Measurements from ENCODE around the gene ARHGEF16.

ARHGEF16 gene

DNA sequence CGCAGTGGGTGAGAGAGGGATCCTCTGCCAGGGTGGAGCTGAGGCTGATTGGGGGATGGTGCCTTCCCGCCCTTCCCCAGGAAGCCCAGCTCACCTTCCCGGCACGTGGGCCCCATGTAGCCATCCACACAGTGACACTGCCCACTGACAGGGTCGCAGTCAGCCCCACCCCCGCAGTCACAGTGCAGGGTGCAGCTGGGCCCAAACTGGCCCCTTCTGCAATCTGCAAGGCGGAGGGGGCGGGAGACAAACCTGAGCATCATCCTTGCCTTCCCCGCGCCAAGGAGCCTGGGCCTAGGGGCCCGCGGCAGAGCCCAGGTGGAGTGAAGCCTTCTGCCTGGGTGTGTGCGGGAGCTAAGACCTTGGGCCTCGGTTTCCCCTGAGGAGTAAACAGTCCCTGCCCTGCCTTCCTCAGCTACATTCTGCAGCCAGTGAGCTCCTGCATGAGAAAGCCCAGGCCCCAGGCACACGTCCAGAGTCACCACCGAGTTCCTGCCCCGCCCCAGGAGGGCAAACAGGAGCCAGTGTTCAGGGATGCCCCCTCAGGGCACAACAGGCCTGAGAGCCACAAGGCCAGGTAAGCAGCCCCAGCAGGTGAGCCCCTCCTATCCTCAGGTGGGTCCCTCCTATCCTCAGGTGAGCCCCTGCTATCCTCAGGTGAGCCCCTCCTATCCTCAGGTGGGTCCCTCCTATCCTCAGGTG, 38.2 kb downstream of the ARHGEF16 start:
- TF ChIP-seq, protein P1, sequence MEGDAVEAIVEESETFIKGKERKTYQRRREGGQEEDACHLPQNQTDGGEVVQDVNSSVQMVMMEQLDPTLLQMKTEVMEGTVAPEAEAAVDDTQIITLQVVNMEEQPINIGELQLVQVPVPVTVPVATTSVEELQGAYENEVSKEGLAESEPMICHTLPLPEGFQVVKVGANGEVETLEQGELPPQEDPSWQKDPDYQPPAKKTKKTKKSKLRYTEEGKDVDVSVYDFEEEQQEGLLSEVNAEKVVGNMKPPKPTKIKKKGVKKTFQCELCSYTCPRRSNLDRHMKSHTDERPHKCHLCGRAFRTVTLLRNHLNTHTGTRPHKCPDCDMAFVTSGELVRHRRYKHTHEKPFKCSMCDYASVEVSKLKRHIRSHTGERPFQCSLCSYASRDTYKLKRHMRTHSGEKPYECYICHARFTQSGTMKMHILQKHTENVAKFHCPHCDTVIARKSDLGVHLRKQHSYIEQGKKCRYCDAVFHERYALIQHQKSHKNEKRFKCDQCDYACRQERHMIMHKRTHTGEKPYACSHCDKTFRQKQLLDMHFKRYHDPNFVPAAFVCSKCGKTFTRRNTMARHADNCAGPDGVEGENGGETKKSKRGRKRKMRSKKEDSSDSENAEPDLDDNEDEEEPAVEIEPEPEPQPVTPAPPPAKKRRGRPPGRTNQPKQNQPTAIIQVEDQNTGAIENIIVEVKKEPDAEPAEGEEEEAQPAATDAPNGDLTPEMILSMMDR (IDR thresholded peaks at IDR 0.05; ENCODE audit: low read depth, low read length, missing control alignments), result no peak
- DNase-seq (ENCODE audit: low read depth), result no peak
- no peak overlapping the region for H3K4me3 ChIP-seq (ENCODE audit: low read depth, low read length)

DNA sequence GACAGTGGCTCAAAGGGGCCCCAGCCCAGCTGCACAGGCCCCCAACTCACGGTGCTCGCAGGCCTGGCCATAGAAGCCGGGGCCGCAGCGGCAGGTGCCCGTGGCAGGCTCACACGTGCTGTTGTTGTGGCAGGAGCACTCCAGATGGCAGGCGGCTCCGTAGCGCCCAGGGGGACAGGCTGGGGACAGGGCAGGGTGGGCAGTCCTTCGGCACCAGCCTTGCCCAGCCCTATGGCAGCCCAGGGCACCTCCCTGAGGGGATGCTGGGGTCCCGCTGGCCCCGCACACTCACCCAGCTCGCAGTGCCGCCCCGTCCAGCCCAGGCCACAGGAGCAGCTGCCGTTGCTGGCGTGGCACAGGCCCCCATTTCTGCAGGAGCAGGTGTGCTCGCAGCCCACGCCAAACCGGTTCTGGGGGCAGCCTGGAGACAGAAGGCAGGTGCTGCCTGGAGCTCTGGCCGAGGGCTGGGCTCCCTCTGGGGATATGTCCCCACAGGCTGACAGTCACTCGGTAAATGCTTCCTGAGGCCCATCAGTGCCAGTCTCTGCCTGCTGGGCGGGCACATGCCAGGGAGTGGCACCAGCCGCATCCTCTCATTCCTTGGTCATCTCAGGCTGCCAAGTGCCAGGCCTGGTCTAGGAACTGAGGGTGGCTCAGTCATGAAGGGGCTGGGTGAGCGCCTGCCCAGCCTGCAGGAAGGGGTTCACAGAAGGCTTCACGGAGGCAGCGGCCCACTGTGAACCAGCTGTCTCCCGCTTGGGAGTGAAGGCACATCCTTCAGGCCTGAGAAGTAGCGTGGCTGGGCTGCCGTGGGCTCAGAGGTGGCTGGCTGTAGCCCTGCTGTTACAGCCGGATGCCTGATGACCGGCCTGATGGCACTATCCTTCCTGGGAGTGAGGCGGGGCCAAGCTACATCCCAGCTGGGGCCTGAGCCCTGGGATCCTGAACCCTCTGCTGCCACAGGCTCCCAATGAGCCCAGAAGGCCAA, 40.1 kb downstream of the ARHGEF16 start:
- no peak for DNase-seq (ENCODE audit: low read depth)
- TF ChIP-seq, protein P1 (IDR thresholded peaks at IDR 0.05; ENCODE audit: low read depth, low read length, missing control alignments), result no peak
- H3K4me3 ChIP-seq (ENCODE audit: low read depth, low read length), result no peak overlapping the region

DNA sequence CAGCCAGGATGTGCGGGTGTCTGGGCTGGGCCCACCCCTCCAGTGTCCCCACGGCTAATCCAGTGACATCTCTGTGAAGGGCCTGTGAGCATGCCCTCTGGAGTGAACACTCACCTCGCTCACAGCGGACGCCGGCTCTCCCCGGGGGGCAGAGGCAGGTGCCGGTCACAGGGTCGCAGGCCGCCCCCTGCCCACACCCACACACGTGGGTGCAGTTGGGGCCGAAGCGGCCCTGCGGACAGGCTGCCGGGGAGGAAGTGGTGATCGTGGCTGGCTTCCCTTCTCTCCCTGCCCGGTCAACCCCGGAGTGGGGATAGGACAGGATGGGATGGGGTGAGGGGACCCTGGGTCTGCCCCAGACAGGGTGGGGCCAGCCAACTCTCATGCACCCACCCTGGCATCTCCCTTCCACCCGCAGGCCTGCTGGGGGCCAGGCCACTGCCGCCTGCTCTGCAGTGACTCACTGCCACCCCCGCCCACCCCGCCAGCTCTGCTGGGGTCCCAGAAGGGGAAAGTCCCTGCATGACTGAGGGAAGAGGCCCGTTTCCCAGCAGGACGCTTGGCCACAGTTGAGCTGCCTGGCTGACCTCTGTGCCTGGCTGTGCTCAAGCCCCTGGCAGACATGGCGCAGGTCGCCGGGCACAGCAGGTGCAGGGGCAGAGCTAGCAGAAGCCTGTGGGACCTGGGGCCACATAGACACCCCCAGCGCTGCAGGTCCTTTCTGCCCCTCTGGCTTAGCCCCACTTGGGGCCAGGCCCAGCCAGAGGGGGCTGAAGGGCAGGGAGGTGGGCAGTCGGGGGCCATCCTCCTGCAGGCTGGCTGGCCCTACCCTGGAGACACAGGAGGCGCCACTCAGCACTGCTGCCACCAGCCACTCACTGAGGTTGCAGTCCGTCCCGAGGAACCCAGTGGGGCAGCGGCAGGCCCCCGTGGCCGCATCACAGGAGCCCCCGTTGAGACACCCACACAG, 41.6 kb downstream of the ARHGEF16 start:
- no peak for DNase-seq (ENCODE audit: low read depth)
- no peak overlapping the region for H3K4me3 ChIP-seq (ENCODE audit: low read depth, low read length)
- TF ChIP-seq, protein P1 (IDR thresholded peaks at IDR 0.05; ENCODE audit: low read depth, low read length, missing control alignments), result no peak

DNA sequence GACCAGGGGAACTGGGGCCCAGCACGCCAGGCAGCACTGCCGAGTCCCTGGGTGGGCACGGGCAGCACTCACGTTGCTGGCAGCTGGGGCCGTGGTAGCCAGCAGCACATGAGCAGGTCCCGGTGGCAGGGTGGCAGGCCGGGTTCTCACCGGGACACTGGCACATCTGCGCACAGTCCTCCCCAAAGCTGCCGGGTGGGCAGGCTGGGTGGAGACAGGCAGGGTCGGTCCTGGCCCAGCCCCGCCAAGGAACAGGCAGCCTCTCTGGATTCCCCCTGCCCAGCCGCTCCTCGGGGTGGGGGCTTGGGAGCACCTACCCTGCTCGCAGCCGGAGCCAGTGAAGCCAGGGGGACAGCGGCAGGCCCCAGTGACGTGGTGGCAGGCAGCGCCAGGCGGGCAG, 42.5 kb downstream of the ARHGEF16 start:
- H3K4me3 ChIP-seq (ENCODE audit: low read depth, low read length), result no peak overlapping the region
- TF ChIP-seq, protein P1 (IDR thresholded peaks at IDR 0.05; ENCODE audit: low read depth, low read length, missing control alignments), result no peak
- DNase-seq (ENCODE audit: low read depth), result no peak

DNA sequence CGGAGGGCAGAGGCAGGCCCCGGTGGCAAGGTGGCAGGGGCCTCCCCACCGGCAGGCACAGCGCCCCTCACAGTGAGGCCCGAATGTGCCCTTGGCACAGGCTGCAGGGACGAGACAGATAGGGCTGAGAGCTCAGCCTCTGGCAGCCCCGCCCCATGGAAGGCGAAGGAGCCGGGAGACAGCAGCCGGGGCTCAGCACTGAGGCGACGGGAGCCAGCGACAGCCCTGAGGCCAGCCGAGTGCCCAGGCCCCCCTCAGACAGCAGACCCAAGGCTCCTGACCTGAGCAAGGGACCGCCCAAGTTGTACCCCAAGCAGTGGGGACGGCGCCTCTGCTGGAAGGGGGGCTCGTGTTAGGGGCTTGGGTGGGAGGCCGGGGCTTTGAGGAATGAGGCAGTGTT, 43.1 kb downstream of the ARHGEF16 start:
- TF ChIP-seq, protein P1 (IDR thresholded peaks at IDR 0.05; ENCODE audit: low read depth, low read length, missing control alignments), result no peak
- DNase-seq (ENCODE audit: low read depth), result no peak
- no peak overlapping the region for H3K4me3 ChIP-seq (ENCODE audit: low read depth, low read length)

DNA sequence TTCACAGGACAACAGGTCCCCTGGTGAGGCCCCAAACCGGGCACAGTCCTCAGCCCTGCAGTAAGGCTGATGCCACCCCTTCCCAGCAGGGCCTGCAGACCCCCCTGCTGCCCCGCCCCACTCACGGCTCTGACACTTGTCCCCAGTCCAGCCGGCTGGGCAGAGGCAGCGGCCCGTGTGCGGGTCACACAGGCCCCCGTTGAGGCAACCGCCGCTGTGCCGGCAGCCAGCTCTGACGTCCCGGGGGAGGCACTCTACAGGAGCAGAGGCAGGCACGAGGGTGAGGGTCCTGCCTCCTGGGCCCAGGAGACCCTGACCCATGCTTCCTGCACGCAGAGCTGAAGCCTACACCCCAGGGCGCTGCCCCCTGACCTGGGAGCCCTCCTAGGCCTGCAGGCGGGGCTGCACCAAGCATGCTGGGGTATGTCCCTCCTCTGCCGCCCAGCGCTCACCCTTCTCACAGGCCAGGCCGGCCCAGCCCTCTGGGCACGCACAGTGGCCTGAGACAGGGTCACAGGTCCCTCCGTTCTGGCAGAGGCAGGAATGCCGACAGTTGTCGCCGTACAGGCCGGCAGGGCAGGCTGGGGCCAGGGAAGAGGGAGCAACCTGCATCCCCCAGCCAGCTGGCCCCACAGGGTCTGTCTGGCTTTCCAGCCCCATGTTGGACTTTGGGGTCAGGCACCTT, 43.9 kb downstream of the ARHGEF16 start:
- TF ChIP-seq, protein P1 (IDR thresholded peaks at IDR 0.05; ENCODE audit: low read depth, low read length, missing control alignments), result no peak
- DNase-seq (ENCODE audit: low read depth), result no peak
- H3K4me3 ChIP-seq (ENCODE audit: low read depth, low read length), result no peak overlapping the region
